GM18505 (cell line): ENCODE results near the gene ACSL4.
"Not testable (repeated sequence)": the region's sequence is repeated elsewhere in the genome, so short reads cannot be mapped to it uniquely, and the experiment has no call there.

Source experiments
- ATAC-seq: cut with Tn5 transposase; IDR thresholded peaks from one replicate; pipeline ENCODE4 v1.9.1; 2021; ENCODE audit not compliant: unreplicated experiment
- POLR2A ChIP-seq: IDR thresholded peaks from 4 replicates; pipeline ENCODE4 v1.6.1; 2011; ENCODE audit warnings: borderline replicate concordance; ENCODE audit not compliant: insufficient read depth, insufficient read length; ENCODE audit errors: extremely low read depth

ACSL4 gene

DNA sequence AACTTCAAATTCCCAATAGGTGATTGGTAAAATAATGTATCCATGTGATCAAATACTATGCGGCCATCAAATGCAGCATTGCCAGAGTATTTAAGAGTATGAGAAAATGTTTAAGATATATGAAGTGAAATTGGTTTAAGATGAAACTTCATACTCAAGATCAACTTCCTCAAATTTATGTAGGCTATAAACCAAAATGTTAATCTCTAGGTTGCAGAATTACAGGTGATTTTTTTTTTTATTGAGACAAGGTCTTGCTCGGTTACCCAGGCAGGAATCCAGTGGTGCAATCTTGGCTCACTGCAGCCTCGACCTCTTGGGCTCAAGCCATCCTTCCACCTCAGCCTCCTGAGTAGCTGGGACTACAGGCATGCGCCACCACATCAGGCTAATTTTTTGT is 25.3 kb downstream of the ACSL4 start:
- TF ChIP-seq POLR2A, result no peak
- ATAC-seq, result no peak

DNA sequence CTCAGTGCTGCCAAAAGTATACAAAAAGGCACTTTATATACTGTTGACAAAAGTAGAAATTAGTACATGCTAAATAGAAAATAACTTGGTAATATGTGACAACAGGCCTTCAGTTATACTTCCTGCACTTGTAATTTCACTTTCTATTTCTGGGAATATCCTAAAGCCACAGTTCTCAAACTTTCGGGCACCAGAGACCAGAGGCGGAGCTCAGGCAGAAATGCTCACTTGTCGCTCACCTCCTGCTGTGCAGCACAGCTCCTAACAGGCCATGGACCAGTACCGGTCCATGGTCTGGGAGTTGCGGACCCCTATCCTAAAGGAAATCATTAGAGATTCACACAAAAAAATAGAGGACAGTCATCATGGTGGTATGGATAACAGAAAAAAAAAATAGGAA is 25.7 kb downstream of the ACSL4 start:
- ATAC-seq, result no peak
- TF ChIP-seq POLR2A, result no peak

DNA sequence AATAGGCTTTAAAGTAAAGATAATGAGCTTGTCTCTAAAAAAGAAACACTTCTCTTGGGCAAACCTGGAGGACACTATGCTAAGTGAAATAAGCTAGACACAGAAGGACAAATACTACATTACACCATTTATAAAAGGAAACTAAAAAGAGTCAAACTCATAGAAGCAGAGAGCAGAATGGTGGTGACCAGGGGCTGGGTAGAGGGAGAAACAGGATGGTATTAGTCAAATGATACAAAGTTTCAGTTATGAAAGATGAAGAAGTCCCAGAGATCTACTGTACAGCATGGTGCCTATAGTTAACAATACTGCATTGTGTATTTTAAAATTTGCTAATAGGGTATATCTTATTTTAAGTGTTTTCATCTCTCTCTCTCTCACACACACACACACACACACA is 28.5 kb downstream of the ACSL4 start:
- no peak for TF ChIP-seq POLR2A
- ATAC-seq, result peak; percentile 83

DNA sequence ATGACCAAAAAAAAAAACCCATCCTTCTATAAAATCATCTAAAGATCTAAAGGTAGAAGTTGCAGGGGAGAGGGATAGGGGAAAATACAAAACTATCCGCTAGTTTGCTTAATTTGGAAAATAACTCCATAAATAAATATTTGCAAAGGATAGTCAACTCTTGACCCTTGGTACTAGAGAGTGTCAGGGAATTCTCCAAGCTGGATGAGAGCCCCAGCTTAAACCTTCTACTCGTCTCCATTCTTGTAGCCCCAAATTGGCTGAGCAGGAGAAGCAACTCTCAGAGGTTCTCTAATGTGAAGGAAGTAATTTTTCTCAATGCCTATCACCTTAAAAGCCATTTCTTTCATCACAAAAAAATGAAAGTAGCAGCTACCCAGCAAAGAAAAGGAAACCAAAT is 35.2 kb downstream of the ACSL4 start:
- ATAC-seq, result no peak
- TF ChIP-seq POLR2A, result no peak

DNA sequence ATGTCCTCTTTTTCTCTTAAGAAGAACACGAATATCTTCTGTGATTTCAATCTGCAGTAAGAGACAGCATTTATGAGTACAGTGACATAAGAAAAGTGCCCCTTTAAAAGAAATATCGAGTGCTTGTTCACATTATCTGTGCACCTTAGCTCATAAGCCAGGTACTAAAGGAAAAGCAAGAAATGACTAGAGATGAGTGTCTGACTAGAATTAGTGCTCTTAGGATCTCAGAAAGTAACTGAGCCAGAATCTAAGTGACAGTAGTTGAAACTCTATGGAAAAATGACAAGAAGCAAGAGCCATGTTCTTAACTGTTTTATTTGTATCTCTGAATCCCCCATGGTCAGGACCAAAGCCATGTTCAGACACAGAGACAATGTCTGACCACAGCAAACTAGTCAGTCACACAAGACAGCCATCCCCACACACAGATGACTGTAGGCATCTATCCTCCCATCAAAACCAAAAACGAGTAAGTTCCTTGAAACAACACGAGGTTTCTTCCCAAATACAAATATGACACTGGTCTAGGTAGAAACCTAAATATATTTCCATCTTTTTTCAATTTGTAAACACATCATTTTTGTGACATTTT is 36.8 kb downstream of the ACSL4 start:
- no peak for TF ChIP-seq POLR2A
- no peak for ATAC-seq

DNA sequence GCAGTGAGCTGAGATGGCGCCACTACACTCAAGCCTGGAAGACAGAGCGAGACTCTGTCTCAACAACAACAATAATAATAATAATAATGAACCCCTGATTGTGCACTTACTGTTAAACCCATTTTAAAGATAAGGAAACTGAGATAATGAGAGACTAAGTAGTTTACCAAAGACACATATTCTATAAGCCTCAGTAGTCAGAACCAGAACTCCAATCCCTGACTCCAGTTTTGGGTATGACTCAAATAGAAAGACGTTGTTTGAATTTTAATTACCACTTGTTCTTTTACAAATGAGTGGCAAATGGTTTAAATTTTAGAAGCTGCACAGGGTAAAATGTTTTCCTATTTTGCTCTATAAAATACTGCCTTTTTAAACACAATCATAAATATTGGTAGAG is 37.4 kb downstream of the ACSL4 start:
- TF ChIP-seq POLR2A, result no peak
- ATAC-seq, result no peak

DNA sequence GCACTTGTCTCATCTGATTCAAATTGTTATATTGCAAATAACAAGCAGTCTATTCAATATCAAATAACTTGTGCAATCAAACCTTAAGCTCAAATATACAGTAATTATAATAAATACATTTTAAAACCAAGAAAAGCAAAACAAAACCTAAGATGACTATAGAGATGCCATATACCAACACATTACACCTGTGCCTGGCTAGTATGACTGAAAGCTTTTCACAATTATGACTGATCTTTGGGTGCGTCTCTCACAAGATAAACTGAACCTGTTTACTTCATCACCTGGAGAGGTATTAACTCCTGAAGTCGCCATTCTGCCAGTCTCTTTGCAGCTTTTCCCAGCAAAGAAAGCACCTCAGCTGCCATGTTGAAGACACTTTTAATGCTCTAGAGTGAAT is 41.3 kb downstream of the ACSL4 start:
- no peak for TF ChIP-seq POLR2A

DNA sequence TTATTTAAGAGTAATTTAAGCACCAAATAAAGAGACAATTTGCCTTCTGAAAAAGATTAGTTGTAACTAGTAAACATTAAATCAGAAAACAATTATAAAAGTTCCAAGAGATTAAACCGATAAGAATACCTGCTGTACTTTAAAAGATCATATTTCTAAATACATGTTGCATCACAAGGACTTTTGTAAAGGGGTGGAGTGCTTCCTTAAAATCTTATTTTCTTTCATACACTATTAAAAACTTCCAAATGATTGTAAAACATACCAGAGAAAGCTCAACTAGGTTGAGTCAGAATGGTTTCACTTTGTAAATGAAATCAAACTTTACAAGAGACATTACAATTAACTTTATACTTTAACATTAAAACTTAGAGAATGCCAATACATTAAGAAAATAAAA is 41.8 kb downstream of the ACSL4 start:
- TF ChIP-seq POLR2A, result no peak
- no peak for ATAC-seq

More for the DNA sequence above, 41.3 kb downstream of the ACSL4 start:
- no peak for ATAC-seq

DNA sequence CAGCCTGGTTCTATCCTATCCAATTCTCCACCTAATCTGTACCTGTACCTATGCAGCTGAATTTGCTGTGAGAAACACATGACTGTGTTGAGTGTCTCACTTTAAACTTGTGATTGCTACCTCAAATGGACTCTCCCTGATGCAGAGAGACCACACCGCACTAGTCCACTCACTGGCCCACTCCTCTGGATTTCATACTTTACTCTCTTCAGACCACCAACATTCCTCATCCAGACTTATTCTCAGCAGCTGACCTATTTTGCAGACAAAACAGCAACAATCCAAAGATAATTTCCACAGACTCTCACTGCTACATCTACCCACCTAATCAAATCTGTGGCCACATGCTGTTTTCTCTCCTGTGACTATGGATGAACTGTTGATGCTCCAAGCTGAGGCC is 45.2 kb downstream of the ACSL4 start:
- no peak for TF ChIP-seq POLR2A
- no peak for ATAC-seq

DNA sequence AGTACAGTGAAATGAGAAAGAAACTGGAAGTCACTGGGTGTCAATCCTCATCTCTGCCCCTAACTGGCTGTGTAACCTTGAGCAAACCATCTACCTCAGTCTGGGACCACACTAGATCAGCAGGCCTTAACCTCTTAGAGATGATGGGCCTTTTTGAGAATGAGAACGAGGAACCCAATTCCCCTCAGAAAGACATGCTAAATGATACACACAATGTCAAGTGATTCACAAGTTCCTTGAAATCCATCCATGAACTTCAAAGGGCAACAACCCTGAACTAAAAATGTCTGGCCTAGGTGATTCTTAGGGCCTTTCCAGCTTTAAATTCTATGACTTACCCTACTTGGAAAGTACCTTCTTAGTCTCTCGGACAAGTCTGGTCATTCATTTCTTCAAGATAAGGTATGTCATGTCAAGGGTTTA is 47.4 kb downstream of the ACSL4 start:
- no peak for TF ChIP-seq POLR2A
- ATAC-seq, result no peak

DNA sequence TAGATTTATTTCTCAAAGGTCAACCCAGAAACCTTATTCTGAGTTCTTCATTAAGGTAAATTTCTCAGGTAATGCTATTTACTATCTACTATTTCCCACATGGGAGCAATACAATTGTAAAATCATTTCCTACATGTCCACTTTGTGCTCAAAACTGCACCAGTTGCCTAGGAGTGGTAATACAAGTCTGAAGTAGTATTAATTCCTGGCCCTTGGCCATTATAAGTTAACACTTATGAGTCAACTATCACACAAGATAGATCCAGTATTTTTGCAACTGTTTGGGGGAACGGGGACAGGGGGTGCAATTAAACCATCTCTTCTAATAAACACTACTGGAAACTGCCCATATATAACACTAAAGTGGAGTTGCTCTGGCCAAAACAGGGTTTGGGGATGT is 48.9 kb downstream of the ACSL4 start:
- ATAC-seq, result no peak
- TF ChIP-seq POLR2A, result no peak

DNA sequence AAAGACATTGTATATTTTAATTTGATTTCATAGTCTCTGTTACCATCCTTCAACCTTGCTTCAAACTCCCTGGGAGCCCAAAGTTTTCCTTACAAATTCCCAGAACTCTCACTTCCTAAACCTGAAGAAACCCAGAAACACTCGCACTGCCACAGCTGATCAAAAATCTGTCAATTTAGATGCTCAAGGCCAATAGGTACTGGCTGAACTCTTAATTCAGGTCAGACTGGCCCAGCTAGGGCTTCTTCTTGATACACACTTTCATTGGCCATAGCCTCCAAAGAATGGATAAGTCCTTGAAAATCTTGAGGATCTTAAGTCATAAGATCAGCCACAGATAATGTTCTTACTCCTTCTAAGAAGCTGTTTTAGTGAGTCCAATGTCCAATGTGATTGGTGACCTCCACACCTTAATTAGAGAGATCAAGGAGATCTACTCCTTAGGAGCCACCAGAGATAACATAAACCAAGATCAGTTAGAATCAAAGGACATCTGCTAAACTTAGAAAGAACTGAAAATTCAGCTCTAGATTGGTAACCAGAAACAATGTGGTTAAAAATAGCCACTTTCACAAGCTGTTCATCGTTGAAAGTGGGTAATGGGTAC is 51.5 kb downstream of the ACSL4 start:
- ATAC-seq, result no peak
- TF ChIP-seq POLR2A, result no peak

DNA sequence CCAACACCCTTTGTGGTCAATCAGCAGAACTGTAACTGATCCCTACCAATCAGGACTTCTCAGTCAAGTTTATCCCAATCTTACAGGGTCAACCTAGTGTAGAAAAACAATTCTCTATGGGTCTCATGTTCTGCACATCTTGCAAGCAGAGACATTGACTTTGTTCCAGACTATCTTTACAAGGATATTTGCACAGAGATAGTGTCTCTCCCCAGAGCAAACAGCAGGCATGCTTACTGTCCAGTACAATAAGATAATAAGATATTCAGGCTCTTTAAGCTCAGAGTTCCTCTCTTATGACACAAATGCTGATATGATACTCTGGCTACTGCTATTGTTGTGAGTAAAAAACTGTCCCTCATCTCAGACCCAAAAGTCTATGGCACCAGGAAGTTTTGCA is 53.2 kb downstream of the ACSL4 start:
- TF ChIP-seq POLR2A, result no peak
- ATAC-seq, result no peak

DNA sequence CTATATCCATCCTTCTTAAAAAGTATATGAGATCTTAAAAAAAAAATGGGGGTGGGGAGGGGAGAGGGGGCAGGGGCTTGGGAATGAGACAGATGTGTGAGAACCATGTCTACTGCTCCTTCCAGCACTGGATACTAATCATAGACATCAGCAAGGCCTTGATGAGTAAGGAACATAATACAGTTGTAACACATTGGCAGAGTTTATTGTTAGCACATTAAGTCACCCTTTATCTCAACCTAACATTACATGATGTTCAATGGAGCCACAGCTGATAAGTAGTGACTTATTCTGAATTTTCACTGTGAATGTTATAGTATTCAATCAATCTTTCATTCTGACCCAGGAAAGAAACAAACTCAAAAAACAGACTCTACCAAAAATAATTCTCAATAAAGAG is 60.8 kb downstream of the ACSL4 start:
- ATAC-seq, result no peak

DNA sequence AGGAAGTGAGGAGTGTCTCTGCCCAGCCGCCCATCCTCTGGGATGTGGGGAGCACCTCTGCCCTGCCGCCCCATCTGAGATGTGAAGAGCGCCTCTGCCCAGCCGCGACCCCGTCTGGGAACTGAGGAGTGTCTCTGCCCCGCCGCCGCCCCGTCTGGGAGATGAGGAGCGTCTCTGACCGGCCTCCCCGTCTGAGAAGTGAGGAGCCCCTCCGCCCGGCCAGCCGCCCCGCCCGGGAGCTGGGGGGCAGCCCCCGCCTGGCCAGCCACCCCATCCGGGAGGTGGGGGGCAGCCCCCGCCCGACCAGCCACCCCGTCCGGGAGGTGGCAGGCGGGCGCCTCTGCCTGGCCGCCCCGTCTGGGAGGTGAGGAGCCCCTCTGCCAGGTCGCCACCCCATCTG is 61.9 kb downstream of the ACSL4 start:
- not testable (repeated sequence) for ATAC-seq

More for the DNA sequence above, 60.8 kb downstream of the ACSL4 start:
- TF ChIP-seq POLR2A, result no peak
